Measurements from ENCODE around the gene PABPC1L.

GRCh38 chr20:44897133-44897532, 12.7 kb upstream of the PABPC1L start:
- TF ChIP-seq CTCF (IDR thresholded peaks at IDR 0.05), result no peak
- TF ChIP-seq POLR2A (IDR thresholded peaks at IDR 0.05), result no peak
